Ishikawa (cell line): ENCODE results near the gene ELMO1.

Source experiments
- EP300 ChIP-seq: IDR thresholded peaks from 2 replicates; pipeline ENCODE4 v1.6.1; 2012; ENCODE audit warnings: borderline replicate concordance
- FOXM1 ChIP-seq: IDR thresholded peaks from 2 replicates; pipeline ENCODE4 v1.6.1; 2012; ENCODE audit warnings: low read depth, borderline replicate concordance
- RAD21 ChIP-seq: IDR thresholded peaks from 2 replicates; pipeline ENCODE4 v1.6.1; 2012; ENCODE audit warnings: low read depth
- REST ChIP-seq: IDR thresholded peaks from 2 replicates; pipeline ENCODE4 v1.6.1; 2012; ENCODE audit warnings: low read depth, mild to moderate bottlenecking
- YY1 ChIP-seq: IDR thresholded peaks from 2 replicates; pipeline ENCODE4 v1.6.1; 2012; ENCODE audit warnings: low read depth
- ZBTB7A ChIP-seq: IDR thresholded peaks from 2 replicates; pipeline ENCODE4 v1.6.1; 2012; ENCODE audit warnings: low read depth
- TF ChIP-seq, protein P1 (sequence below): IDR thresholded peaks from 2 replicates; pipeline ENCODE4 v1.6.1; 2012
- TF ChIP-seq, protein P2 (sequence below): IDR thresholded peaks from 2 replicates; pipeline ENCODE4 v1.6.1; 2012

- TF ChIP-seq, protein P1, sequence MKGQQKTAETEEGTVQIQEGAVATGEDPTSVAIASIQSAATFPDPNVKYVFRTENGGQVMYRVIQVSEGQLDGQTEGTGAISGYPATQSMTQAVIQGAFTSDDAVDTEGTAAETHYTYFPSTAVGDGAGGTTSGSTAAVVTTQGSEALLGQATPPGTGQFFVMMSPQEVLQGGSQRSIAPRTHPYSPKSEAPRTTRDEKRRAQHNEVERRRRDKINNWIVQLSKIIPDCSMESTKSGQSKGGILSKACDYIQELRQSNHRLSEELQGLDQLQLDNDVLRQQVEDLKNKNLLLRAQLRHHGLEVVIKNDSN: no peak
- TF ChIP-seq YY1 (no peak), FOXM1 (no peak), ZBTB7A (no peak), REST (no peak), EP300 (no peak), RAD21 (no peak)
- TF ChIP-seq, protein P2, sequence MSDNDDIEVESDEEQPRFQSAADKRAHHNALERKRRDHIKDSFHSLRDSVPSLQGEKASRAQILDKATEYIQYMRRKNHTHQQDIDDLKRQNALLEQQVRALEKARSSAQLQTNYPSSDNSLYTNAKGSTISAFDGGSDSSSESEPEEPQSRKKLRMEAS: no peak
These were observed 628.0 kb downstream of the ELMO1 start for GRCh38 chr7:36820527-36821170.
